Spinal cord (tissue), 10 donors: ENCODE data around the gene PDAP1. TPM values are rescaled to one million over a fixed set of nuclear protein-coding genes. Genes with fewer than 3 reads are reported as not detected.

Experiments used
- DNase-seq, 6 donors: peaks; one replicate each; pipeline versions ENCODE4 v3.0.0 to v3.0.0-alpha.2; 2013 to 2015; ENCODE audit warnings: low spot score in 6 of 6, low read depth in 4 of 6
- H3K27ac ChIP-seq: one replicate; pipeline ENCODE4 v1.5.1; 2013; ENCODE audit warnings: low read depth, low read length, control low read depth
- H3K27me3 ChIP-seq: one replicate; pipeline ENCODE4 v1.6.1; 2013; ENCODE audit warnings: low read length; ENCODE audit not compliant: control insufficient read depth, insufficient read depth
- H3K36me3 ChIP-seq: one replicate; pipeline ENCODE4 v1.6.1; 2013; ENCODE audit warnings: low read length; ENCODE audit not compliant: control insufficient read depth, insufficient read depth
- H3K4me1 ChIP-seq: one replicate; pipeline ENCODE4 v1.6.1; 2013; ENCODE audit warnings: low read length; ENCODE audit not compliant: control insufficient read depth, insufficient read depth
- H3K4me3 ChIP-seq: one replicate; pipeline ENCODE4 v1.5.1; 2013; ENCODE audit warnings: low read depth, low read length, control low read depth
- H3K9me3 ChIP-seq: one replicate; pipeline ENCODE4 v1.6.1; 2013; ENCODE audit warnings: low read length; ENCODE audit not compliant: control insufficient read depth, insufficient read depth
- WGBS: methylation state at CpG from one replicate; pipeline ENCODE4 v1.1.5; 2013; ENCODE audit warnings: missing lambda C conversion rate; ENCODE audit not compliant: insufficient coverage; 5-methylcytosine and 5-hydroxymethylcytosine counted together
- polyA plus RNA-seq, 2 donors: library from polyadenylated mRNA; unstranded; fragments of 120-200 nt; gene quantifications; one replicate each; pipeline ENCODE4 v1.2.1, GENCODE V29; 2013; ENCODE audit not compliant: insufficient read length in 2 of 2
- total RNA-seq, 2 donors: library from RNA; depleted of rRNA in 1 of 2; stranded (reverse); fragments of 120-200 nt in 1 of 2; fragments of >200 nt in 1 of 2; gene quantifications; one replicate each; pipeline versions ENCODE4 v1.2.3 to v1.2.4, GENCODE V29; 2013 to 2014
- donor health status: healthy.

Gene PDAP1
- total and polyA plus RNA-seq, 4 donors, result 19.3 to 213 (median 138) TPM

GRCh38 chr7:99429756-99430155, 21.4 kb upstream of the PDAP1 start:
- no peak overlapping the region for H3K4me3 ChIP-seq
- H3K27me3 ChIP-seq, result no peaks in the 10 kb centered on the region
- DNase-seq, result no peak
- no peak overlapping the region for H3K27ac ChIP-seq
- no peaks in the 10 kb centered on the region for H3K4me1 ChIP-seq
- peaks cover 75% of the 10 kb centered on the region for H3K36me3 ChIP-seq
- H3K9me3 ChIP-seq, result no peaks in the 10 kb centered on the region
- whole genome bisulfite sequencing, result 100% methylated on average over 6 of the region's 8 CpGs

DNA sequence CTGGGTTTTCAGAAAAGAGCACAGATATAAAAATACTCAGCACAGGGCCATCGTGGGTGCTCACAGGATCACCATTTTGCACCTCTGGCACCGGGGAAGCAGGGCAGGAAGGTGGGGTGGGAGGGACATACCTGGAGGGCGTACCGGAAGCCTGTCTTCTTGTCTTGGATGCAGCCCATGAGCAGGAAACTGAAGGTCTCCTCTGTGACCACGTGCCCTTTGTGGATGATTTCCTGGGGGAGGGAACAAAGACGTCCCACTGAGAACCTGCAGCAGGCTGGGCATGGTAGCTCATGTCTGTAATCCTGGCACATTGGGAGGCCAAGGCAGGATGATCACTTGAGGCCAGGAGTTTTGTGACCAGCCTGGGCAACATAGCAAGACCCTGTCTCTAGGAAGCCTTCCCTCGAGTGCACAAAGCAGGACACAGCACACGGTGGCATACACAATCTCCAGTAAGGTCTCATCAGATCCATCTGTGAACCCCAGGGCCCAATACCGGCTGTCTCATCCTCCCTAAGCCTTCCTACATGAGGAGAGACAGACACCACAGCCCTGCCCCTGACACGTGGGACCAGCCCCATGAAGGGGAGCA, 20.7 kb upstream of the PDAP1 start:
- Histone ChIP-seq H3K9me3 (no peaks in the 10 kb centered on the region), H3K36me3 (peaks cover 76% of the 10 kb centered on the region), H3K4me1 (no peaks in the 10 kb centered on the region), H3K27ac (no peak overlapping the region), H3K27me3 (no peaks in the 10 kb centered on the region), H3K4me3 (no peak overlapping the region)
- no peak for DNase-seq
- 95% methylated on average over 9 of the region's 10 CpGs for WGBS

GRCh38 chr7:99424932-99425730, 16.7 kb upstream of the PDAP1 start:
- Histone ChIP-seq H3K27ac (no peak overlapping the region), H3K36me3 (peaks cover 79% of the 10 kb centered on the region), H3K4me3 (no peak overlapping the region), H3K9me3 (no peaks in the 10 kb centered on the region), H3K4me1 (no peaks in the 10 kb centered on the region), H3K27me3 (no peaks in the 10 kb centered on the region)
- no peak for DNase-seq
- WGBS, result 95% methylated on average over 22 of the region's 24 CpGs

DNA sequence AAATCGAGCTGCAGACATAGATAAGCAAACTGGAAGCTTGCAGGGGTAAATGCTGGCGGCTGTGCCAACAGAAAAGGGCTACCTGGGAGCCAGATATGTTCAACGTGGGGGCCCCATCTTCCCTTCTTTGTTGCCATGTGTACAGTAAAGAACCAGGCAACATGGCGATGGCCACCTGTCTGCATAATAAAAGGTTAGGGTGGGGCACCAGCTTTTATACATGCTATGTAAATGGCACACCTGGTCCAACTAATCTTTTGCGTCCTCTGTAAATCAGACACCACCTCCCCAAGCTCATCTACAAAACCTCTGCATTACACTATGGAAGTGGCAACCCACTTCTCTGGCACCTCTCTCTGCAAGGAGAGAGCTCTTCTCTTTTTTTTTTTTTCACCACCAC, 14.2 kb upstream of the PDAP1 start:
- WGBS, result 90% methylated on average over 4 of the region's 5 CpGs
- Histone ChIP-seq H3K36me3 (peaks cover 85% of the 10 kb centered on the region), H3K27me3 (no peaks in the 10 kb centered on the region), H3K27ac (no peak overlapping the region), H3K4me3 (no peak overlapping the region), H3K4me1 (no peaks in the 10 kb centered on the region), H3K9me3 (no peaks in the 10 kb centered on the region)
- no peak for DNase-seq

- H3K4me3 ChIP-seq, result no peak overlapping the region
- whole genome bisulfite sequencing, result 95% methylated on average over 10 of the region's 11 CpGs
- no peaks in the 10 kb centered on the region for H3K9me3 ChIP-seq
- H3K27me3 ChIP-seq, result no peaks in the 10 kb centered on the region
- DNase-seq, result no peak
- H3K4me1 ChIP-seq, result no peaks in the 10 kb centered on the region
- H3K27ac ChIP-seq, result no peak overlapping the region
- peaks cover 89% of the 10 kb centered on the region for H3K36me3 ChIP-seq
These were observed 13.8 kb upstream of the PDAP1 start for GRCh38 chr7:99422186-99422585.

DNA sequence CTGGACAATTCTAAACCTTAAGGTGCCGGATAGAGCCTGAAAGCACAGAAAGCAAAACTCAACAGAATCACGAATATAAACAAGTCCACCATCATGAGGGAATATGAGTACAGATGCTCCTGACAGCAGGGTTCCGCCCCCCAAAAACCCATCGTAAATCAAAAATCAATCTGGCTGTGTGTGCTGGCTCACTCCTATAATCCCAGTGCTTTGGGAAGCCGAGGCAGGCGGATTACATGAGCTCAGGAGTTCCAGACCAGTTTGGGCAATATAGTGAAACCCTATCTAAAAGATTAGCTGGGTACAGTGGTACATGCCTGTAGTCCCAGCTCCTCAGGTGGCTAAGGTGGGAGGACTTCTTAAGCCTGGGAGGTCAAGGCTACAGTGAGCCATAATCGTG, 12.6 kb upstream of the PDAP1 start:
- Histone ChIP-seq H3K4me3 (no peak overlapping the region), H3K27ac (no peak overlapping the region), H3K27me3 (no peaks in the 10 kb centered on the region), H3K36me3 (peaks cover 95% of the 10 kb centered on the region), H3K4me1 (no peaks in the 10 kb centered on the region), H3K9me3 (no peaks in the 10 kb centered on the region)
- no peak for DNase-seq
- WGBS, result 91% methylated on average over 6 of the region's 7 CpGs

DNA sequence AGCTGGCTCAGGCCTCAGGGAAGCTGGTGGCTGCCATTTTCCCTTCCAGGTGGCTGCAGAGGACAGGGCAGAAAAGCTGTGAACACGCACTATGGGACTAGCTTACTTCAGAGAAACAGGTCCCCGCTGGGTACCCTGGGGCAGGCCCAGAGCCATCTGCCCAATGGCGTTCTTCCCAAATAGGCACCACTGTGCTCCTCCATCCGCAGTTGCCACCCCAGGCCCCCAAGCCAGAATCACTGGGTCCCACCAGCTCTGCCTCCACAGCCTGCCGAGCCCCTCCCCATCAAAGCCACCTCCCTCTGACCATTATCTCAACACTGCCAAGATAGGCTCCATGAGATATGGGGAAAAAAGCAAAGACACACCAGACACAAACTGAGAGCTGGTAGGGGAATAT, 11.8 kb upstream of the PDAP1 start:
- no peak for DNase-seq
- Histone ChIP-seq H3K27me3 (no peaks in the 10 kb centered on the region), H3K4me1 (peaks cover under 1% of the 10 kb centered on the region), H3K36me3 (peaks cover 92% of the 10 kb centered on the region), H3K4me3 (no peak overlapping the region), H3K9me3 (no peaks in the 10 kb centered on the region), H3K27ac (no peak overlapping the region)
- WGBS, result 98% methylated on average over 5 of the region's 5 CpGs

- H3K4me1 ChIP-seq, result peaks cover 3% of the 10 kb centered on the region
- no peak for DNase-seq
- no peaks in the 10 kb centered on the region for H3K9me3 ChIP-seq
- H3K36me3 ChIP-seq, result peaks cover 91% of the 10 kb centered on the region
- H3K4me3 ChIP-seq, result no peak overlapping the region
- no peaks in the 10 kb centered on the region for H3K27me3 ChIP-seq
- WGBS, result 91% methylated on average over 25 of the region's 29 CpGs
- H3K27ac ChIP-seq, result no peak overlapping the region
These were observed 11.1 kb upstream of the PDAP1 start for GRCh38 chr7:99419323-99420021.

GRCh38 chr7:99418260-99418659, 9.9 kb upstream of the PDAP1 start:
- no peaks in the 10 kb centered on the region for H3K9me3 ChIP-seq
- no peak overlapping the region for H3K27ac ChIP-seq
- peaks cover 3% of the 10 kb centered on the region for H3K4me1 ChIP-seq
- no peak for DNase-seq
- peaks cover 88% of the 10 kb centered on the region for H3K36me3 ChIP-seq
- H3K27me3 ChIP-seq, result no peaks in the 10 kb centered on the region
- no peak overlapping the region for H3K4me3 ChIP-seq
- 93% methylated on average over 6 of the region's 9 CpGs for WGBS
